SK-N-SH treated with all-trans-retinoic acid at 6 μM for 48 hours (cell line): Measurements from ENCODE around the gene HOXA4.

Experiments
- ATAC-seq: fragments of 200-7000 bp; cut with Tn5 transposase; 3 replicates; pipeline ENCODE4 v1.9.1; 2020; ENCODE audit warnings: mild to moderate bottlenecking, moderate library complexity
- BACH2 ChIP-seq: fragments of 250-450 bp; sonication (Bioruptor Pico); IDR thresholded peaks from 2 replicates; pipeline ENCODE4 v1.9.0; 2021; ENCODE audit warnings: mild to moderate bottlenecking, borderline replicate concordance
- CREB5 ChIP-seq: fragments of 250-450 bp; sonication (Bioruptor Pico); IDR thresholded peaks from 2 replicates; pipeline ENCODE4 v1.5.1; 2020; ENCODE audit warnings: low read depth, mild to moderate bottlenecking, moderate library complexity
- CSDC2 ChIP-seq: fragments of 250-450 bp; sonication (Bioruptor Pico); IDR thresholded peaks from 2 replicates; pipeline ENCODE4 v1.5.0; 2020; ENCODE audit warnings: mild to moderate bottlenecking, moderate library complexity
- ESRRG ChIP-seq: fragments of 250-450 bp; sonication (Bioruptor Pico); IDR thresholded peaks from 2 replicates; pipeline ENCODE4 v1.6.1; 2021; ENCODE audit warnings: mild to moderate bottlenecking
- GLIS3 ChIP-seq: fragments of 250-450 bp; sonication (Bioruptor Pico); IDR thresholded peaks from 2 replicates; pipeline ENCODE4 v1.5.0; 2020; ENCODE audit warnings: mild to moderate bottlenecking, moderate library complexity
- OSR1 ChIP-seq: fragments of 250-450 bp; sonication (Bioruptor Pico); IDR thresholded peaks from 2 replicates; pipeline ENCODE4 v1.8.0; 2022; ENCODE audit warnings: moderate library complexity, mild to moderate bottlenecking, inconsistent platforms
- PPARA ChIP-seq: fragments of 250-450 bp; sonication (Bioruptor Pico); IDR thresholded peaks from 2 replicates; pipeline ENCODE4 v1.5.0; 2020; ENCODE audit warnings: mild to moderate bottlenecking, borderline replicate concordance
- SNAI2 ChIP-seq: fragments of 250-450 bp; sonication (Bioruptor Pico); IDR thresholded peaks from 2 replicates; pipeline ENCODE4 v1.5.0; 2020; ENCODE audit warnings: mild to moderate bottlenecking, moderate library complexity
- TCF4 ChIP-seq: fragments of 250-450 bp; sonication (Bioruptor Pico); IDR thresholded peaks from 2 replicates; pipeline ENCODE4 v1.8.0; 2021; ENCODE audit warnings: mild to moderate bottlenecking, moderate library complexity, borderline replicate concordance
- TOX ChIP-seq: fragments of 250-450 bp; sonication (Bioruptor Pico); IDR thresholded peaks from 2 replicates; pipeline ENCODE4 v1.8.0; 2021; ENCODE audit warnings: mild to moderate bottlenecking, moderate library complexity, borderline replicate concordance
- TSHZ2 ChIP-seq: fragments of 250-450 bp; sonication (Bioruptor Pico); IDR thresholded peaks from 2 replicates; pipeline ENCODE4 v1.5.0; 2020; ENCODE audit warnings: mild to moderate bottlenecking, moderate library complexity
- ZC3H10 ChIP-seq: fragments of 250-450 bp; sonication (Bioruptor Pico); IDR thresholded peaks from 2 replicates; pipeline ENCODE4 v1.5.1; 2021; ENCODE audit warnings: mild to moderate bottlenecking, moderate library complexity
- ZFP3 ChIP-seq: fragments of 250-450 bp; sonication (Bioruptor Pico); IDR thresholded peaks from 2 replicates; pipeline ENCODE4 v1.5.0; 2020; ENCODE audit warnings: mild to moderate bottlenecking, moderate library complexity
- ZFP30 ChIP-seq: fragments of 450-650 bp; formaldehyde crosslinking; IDR thresholded peaks from 2 replicates; pipeline ENCODE4 v1.5.0; 2022; ENCODE audit warnings: mild to moderate bottlenecking, moderate library complexity
- ZNF565 ChIP-seq: fragments of 450-650 bp; formaldehyde crosslinking; conservative IDR thresholded peaks from 2 replicates; pipeline ENCODE4 v1.5.0; 2020; ENCODE audit warnings: low read depth, mild to moderate bottlenecking, moderate library complexity
- ZNF70 ChIP-seq: fragments of 450-650 bp; formaldehyde crosslinking; IDR thresholded peaks from 2 replicates; pipeline ENCODE4 v1.5.0; 2020; ENCODE audit warnings: mild to moderate bottlenecking, moderate library complexity
- ZNF8 ChIP-seq: fragments of 450-650 bp; formaldehyde crosslinking; IDR thresholded peaks from 2 replicates; pipeline ENCODE4 v1.5.0; 2020; ENCODE audit warnings: mild to moderate bottlenecking, moderate library complexity
- TF ChIP-seq, protein P1 (sequence below): fragments of 250-450 bp; sonication (Bioruptor Pico); IDR thresholded peaks from 2 replicates; pipeline ENCODE4 v1.5.1; 2021; ENCODE audit warnings: mild to moderate bottlenecking, moderate library complexity
- TF ChIP-seq, protein P2 (sequence below): fragments of 250-450 bp; sonication (Bioruptor Pico); IDR thresholded peaks from 2 replicates; pipeline ENCODE4 v1.8.0; 2020; ENCODE audit warnings: mild to moderate bottlenecking, moderate library complexity, borderline replicate concordance
- TF ChIP-seq, protein P3 (sequence below): fragments of 250-450 bp; sonication (Bioruptor Pico); IDR thresholded peaks from 2 replicates; pipeline ENCODE4 v1.8.0; 2021; ENCODE audit warnings: low read depth, mild to moderate bottlenecking, moderate library complexity, borderline replicate concordance

HOXA4 gene

GRCh38 chr7:27124096-27124901, 6.3 kb downstream of the HOXA4 start:
- no peak; the same call in 2 of the 3 replicates for ATAC-seq
- no peak for TF ChIP-seq ESRRG (CRISPR knock-in tag)
- no peak for TF ChIP-seq PPARA (CRISPR knock-in tag)
- no peak for TF ChIP-seq CSDC2
- no peak for TF ChIP-seq ZNF8
- TF ChIP-seq TSHZ2 (CRISPR knock-in tag) = no peak
- TF ChIP-seq, protein P1, sequence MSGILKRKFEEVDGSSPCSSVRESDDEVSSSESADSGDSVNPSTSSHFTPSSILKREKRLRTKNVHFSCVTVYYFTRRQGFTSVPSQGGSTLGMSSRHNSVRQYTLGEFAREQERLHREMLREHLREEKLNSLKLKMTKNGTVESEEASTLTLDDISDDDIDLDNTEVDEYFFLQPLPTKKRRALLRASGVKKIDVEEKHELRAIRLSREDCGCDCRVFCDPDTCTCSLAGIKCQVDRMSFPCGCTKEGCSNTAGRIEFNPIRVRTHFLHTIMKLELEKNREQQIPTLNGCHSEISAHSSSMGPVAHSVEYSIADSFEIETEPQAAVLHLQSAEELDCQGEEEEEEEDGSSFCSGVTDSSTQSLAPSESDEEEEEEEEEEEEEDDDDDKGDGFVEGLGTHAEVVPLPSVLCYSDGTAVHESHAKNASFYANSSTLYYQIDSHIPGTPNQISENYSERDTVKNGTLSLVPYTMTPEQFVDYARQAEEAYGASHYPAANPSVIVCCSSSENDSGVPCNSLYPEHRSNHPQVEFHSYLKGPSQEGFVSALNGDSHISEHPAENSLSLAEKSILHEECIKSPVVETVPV (CRISPR knock-in tag) = no peak
- no peak for TF ChIP-seq OSR1
- TF ChIP-seq, protein P2, sequence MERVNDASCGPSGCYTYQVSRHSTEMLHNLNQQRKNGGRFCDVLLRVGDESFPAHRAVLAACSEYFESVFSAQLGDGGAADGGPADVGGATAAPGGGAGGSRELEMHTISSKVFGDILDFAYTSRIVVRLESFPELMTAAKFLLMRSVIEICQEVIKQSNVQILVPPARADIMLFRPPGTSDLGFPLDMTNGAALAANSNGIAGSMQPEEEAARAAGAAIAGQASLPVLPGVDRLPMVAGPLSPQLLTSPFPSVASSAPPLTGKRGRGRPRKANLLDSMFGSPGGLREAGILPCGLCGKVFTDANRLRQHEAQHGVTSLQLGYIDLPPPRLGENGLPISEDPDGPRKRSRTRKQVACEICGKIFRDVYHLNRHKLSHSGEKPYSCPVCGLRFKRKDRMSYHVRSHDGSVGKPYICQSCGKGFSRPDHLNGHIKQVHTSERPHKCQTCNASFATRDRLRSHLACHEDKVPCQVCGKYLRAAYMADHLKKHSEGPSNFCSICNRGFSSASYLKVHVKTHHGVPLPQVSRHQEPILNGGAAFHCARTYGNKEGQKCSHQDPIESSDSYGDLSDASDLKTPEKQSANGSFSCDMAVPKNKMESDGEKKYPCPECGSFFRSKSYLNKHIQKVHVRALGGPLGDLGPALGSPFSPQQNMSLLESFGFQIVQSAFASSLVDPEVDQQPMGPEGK (CRISPR knock-in tag) = no peak
- TF ChIP-seq ZNF565 (CRISPR knock-in tag) = no peak
- no peak for TF ChIP-seq ZC3H10 (CRISPR knock-in tag)
- TF ChIP-seq TCF4 (CRISPR knock-in tag) = no peak
- TF ChIP-seq TOX (CRISPR knock-in tag) = no peak

GRCh38 chr7:27123477-27124053, 7.0 kb downstream of the HOXA4 start:
- TF ChIP-seq ZNF565 (CRISPR knock-in tag) (no peak), PPARA (CRISPR knock-in tag) (no peak), ZC3H10 (CRISPR knock-in tag) (no peak), GLIS3 (CRISPR knock-in tag) (no peak), ZFP3 (CRISPR knock-in tag) (no peak), CREB5 (CRISPR knock-in tag) (no peak), CSDC2 (no peak), SNAI2 (CRISPR knock-in tag) (no peak), ZFP30 (CRISPR knock-in tag) (no peak), OSR1 (no peak), TOX (CRISPR knock-in tag) (no peak), ZNF70 (CRISPR knock-in tag) (no peak), ESRRG (CRISPR knock-in tag) (no peak), BACH2 (CRISPR knock-in tag) (no peak), TSHZ2 (CRISPR knock-in tag) (no peak)
- TF ChIP-seq, protein P3, sequence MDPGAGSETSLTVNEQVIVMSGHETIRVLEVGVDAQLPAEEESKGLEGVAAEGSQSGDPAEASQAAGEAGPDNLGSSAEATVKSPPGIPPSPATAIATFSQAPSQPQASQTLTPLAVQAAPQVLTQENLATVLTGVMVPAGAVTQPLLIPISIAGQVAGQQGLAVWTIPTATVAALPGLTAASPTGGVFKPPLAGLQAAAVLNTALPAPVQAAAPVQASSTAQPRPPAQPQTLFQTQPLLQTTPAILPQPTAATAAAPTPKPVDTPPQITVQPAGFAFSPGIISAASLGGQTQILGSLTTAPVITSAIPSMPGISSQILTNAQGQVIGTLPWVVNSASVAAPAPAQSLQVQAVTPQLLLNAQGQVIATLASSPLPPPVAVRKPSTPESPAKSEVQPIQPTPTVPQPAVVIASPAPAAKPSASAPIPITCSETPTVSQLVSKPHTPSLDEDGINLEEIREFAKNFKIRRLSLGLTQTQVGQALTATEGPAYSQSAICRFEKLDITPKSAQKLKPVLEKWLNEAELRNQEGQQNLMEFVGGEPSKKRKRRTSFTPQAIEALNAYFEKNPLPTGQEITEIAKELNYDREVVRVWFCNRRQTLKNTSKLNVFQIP (CRISPR knock-in tag) = no peak
- TF ChIP-seq, protein P2 (CRISPR knock-in tag) = no peak

More at GRCh38 chr7:27123477-27124053, 7.0 kb downstream of the HOXA4 start:
- ATAC-seq = no peak
